Activated CD8-positive, alpha-beta T cell treated with anti-CD3 and anti-CD28 coated beads, Interleukin-2, amount 10 ng/mL, durations not matched to agents 7 days and 5 days (primary cell): ENCODE data around the gene MED22. TPM values are rescaled to one million over a fixed set of nuclear protein-coding genes. Genes with fewer than 3 reads are reported as not detected.

Experiments
- ATAC-seq: fragments of 150-1000 bp; cut with Tn5 transposase; one replicate; pipeline ENCODE4 v1.10.0; 2021; ENCODE audit warnings: moderate library complexity
- CTCF ChIA-PET: fragments of 350-600 bp; sonication (Branson Sonifier 250); formaldehyde crosslinking; loops from one replicate; lab custom pipeline; 2021; ENCODE audit warnings: antibody characterized with exemption; lab: Charles Lee
- POLR2A ChIA-PET: fragments of 350-600 bp; sonication (Branson Sonifier 250); formaldehyde crosslinking; loops from one replicate; lab custom pipeline; 2021; ENCODE audit warnings: antibody characterized with exemption; lab: Charles Lee
- DNase-seq: peaks from one replicate; pipeline ENCODE4 v3.0.0-alpha.2; 2020
- H3K27ac Mint-ChIP-seq: one replicate; pipeline ENCODE4 v1.8.0; 2021; ENCODE audit warnings: mild to moderate bottlenecking, mixed read lengths
- H3K27me3 Mint-ChIP-seq: one replicate; pipeline ENCODE4 v1.8.0; 2021; ENCODE audit warnings: low read depth, mixed read lengths
- H3K36me3 Mint-ChIP-seq: one replicate; pipeline ENCODE4 v1.8.0; 2021; ENCODE audit warnings: low read depth, mixed read lengths
- H3K4me1 Mint-ChIP-seq: one replicate; pipeline ENCODE4 v1.8.0; 2021; ENCODE audit warnings: low read depth, mixed read lengths
- H3K4me3 Mint-ChIP-seq: one replicate; pipeline ENCODE4 v1.8.0; 2021; ENCODE audit warnings: mild to moderate bottlenecking, mixed read lengths
- H3K9me3 Mint-ChIP-seq: one replicate; pipeline ENCODE4 v1.8.0; 2022; ENCODE audit warnings: mixed read lengths; ENCODE audit not compliant: insufficient read depth
- total RNA-seq, 2 experiments: library from RNA; stranded (reverse); gene quantifications; one replicate each; pipeline ENCODE4 v1.2.3, GENCODE V29; 2021

Gene MED22
- total RNA-seq, 2 experiments from 2014 or later, result 29.1 to 29.6 TPM

DNA sequence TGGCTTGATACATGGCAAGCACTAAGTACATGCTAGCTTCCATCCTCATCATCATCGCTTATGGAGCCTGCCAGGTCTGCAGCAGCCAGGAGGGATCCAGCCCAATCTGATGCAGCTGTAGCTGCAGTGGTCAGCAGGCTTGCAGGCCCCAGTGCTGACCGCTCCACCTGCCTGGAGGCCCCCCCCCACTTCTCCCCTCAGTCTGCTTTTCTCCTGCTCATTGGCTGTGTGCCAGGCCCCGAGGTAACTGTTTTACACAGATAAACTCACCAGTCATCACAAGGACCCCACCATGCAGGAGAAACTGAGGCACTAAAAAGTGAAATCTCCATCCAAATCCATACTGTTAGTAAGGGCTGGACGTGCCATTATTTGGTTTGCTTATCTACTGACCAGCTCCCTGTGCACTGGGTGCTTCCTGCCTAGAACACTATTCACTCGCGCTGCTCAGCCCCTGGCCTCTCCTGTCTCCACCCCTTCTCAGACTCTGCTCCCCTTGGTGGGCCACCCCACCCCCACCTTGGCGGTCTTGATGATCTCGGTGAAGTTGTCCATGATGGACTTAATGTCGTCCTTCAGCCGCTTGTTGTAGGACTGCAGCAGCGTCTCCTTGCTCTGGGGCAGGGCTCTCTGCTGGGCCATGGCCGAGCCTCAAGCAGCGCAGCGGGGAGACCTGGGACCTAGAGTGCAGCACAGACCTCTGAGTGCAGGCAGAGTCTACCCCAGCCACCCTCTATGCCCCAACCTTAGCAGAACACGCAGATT, 1.7 kb downstream of the MED22 start:
- POLR2A ChIA-PET, result interaction anchor here (0.5 to 9.1 kb wide), 5 partner anchors 10 to 27 kb away, joined by 3 to 192 read pairs (median 5); partner anchors contain the start of genes STKLD1, SURF1, SURF2 and SURF4
- H3K27me3 Mint-ChIP-seq, result no peaks in the 10 kb centered on the region
- peaks cover 61% of the 10 kb centered on the region for H3K36me3 Mint-ChIP-seq
- H3K9me3 Mint-ChIP-seq, result no peaks in the 10 kb centered on the region
- H3K4me1 Mint-ChIP-seq, result peaks cover 56% of the 10 kb centered on the region
- H3K27ac Mint-ChIP-seq, result peak overlapping the region; percentile 91
- H3K4me3 Mint-ChIP-seq, result peak overlapping the region; percentile 99
- ATAC-seq (no peak), DNase-seq (no peak)
- CTCF ChIA-PET, result interaction anchor here (1.1 to 1.5 kb wide), 2 partner anchors 9 to 59 kb away, joined by 3 read pairs; no protein-coding TSS in a partner anchor

GRCh38 chr9:133345596-133345995, 2.3 kb downstream of the MED22 start:
- H3K27me3 Mint-ChIP-seq, result no peaks in the 10 kb centered on the region
- POLR2A ChIA-PET, result interaction anchor here (2.2 to 9.1 kb wide), 2 partner anchors 20 to 28 kb away, joined by 5 to 192 read pairs; partner anchors contain the start of genes STKLD1 and SURF4
- DNase-seq (no peak), ATAC-seq (no peak)
- no peak overlapping the region for H3K4me3 Mint-ChIP-seq
- peaks cover 63% of the 10 kb centered on the region for H3K36me3 Mint-ChIP-seq
- H3K27ac Mint-ChIP-seq, result no peak overlapping the region
- no peaks in the 10 kb centered on the region for H3K9me3 Mint-ChIP-seq
- CTCF ChIA-PET, result interaction anchor here (1.5 kb wide), 1 partner anchor 59 kb away, joined by 3 read pairs; no protein-coding TSS in a partner anchor
- peaks cover 58% of the 10 kb centered on the region for H3K4me1 Mint-ChIP-seq

- H3K9me3 Mint-ChIP-seq, result no peaks in the 10 kb centered on the region
- DNase-seq, result no peak
- peaks cover 63% of the 10 kb centered on the region for H3K36me3 Mint-ChIP-seq
- no peaks in the 10 kb centered on the region for H3K27me3 Mint-ChIP-seq
- no peak overlapping the region for H3K4me3 Mint-ChIP-seq
- peaks cover 58% of the 10 kb centered on the region for H3K4me1 Mint-ChIP-seq
- ATAC-seq, result no peak
- ChIA-PET CTCF (interaction anchor here (3.9 kb wide), 1 partner anchor 27 kb away, joined by 21 read pairs; no protein-coding TSS in a partner anchor), POLR2A (interaction anchor here (1.7 to 9.1 kb wide), 3 partner anchors 11 to 29 kb away, joined by 5 to 192 read pairs (median 5); partner anchors contain the start of genes STKLD1 and SURF4)
- no peak overlapping the region for H3K27ac Mint-ChIP-seq
These were observed 3.0 kb downstream of the MED22 start for GRCh38 chr9:133344979-133345378.

DNA sequence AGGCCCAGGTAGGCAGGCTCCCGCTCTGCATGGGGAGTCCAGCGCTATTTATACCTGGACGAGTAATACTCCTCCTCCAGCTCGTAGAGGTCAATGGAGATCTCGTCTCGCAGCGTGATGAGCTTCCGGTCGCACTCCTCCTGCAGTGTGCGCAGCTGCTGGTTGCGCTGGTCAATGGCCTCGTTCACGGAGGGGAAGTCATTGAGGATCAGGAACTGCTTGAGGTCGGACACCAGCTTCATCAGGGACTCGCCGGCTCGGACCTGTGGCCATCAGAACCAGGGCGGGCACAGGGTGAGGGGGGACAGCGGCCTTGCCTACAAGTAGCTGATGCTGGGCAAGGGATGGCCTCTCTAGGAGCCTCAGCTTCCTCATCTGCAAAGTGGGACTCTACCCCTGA, 3.9 kb downstream of the MED22 start:
- CTCF ChIA-PET, result interaction anchor here (3.9 kb wide), 1 partner anchor 27 kb away, joined by 21 read pairs; no protein-coding TSS in a partner anchor

DNA sequence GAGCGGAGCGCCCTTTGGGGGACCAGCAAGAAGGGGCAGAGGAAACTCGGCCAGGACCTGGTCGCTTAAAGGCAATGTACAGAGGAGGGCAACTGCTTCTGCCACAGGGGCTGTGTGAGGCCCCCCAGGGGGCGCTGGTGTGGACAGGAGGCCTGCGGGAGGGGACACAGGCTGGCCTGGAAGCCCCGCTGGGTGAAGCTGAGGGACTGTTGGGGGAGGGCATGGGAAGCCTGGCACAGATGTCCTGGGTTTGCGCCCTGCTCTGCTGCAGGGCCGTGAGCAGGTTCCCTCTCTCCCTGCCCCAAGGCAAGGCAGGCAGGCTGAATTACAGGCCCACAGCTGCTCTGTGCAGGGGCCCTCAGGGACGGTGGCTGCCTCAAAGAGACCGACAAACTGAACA, 5.4 kb downstream of the MED22 start:
- DNase-seq, result no peak
- Mint-ChIP-seq H3K9me3 (no peaks in the 10 kb centered on the region), H3K4me3 (no peak overlapping the region), H3K4me1 (peaks cover 55% of the 10 kb centered on the region), H3K27ac (no peak overlapping the region), H3K36me3 (peaks cover 66% of the 10 kb centered on the region), H3K27me3 (no peaks in the 10 kb centered on the region)
- ChIA-PET CTCF (interaction anchor here (3.9 kb wide), 1 partner anchor 29 kb away, joined by 21 read pairs; no protein-coding TSS in a partner anchor), POLR2A (interaction anchor here (0.9 kb wide), 2 partner anchors 9 to 28 kb away, joined by 4 read pairs; no protein-coding TSS in a partner anchor)
- ATAC-seq, result no peak

More for the DNA sequence above, 3.9 kb downstream of the MED22 start:
- no peak overlapping the region for H3K27ac Mint-ChIP-seq
- no peak for ATAC-seq
- H3K27me3 Mint-ChIP-seq, result no peaks in the 10 kb centered on the region
- peaks cover 58% of the 10 kb centered on the region for H3K4me1 Mint-ChIP-seq
- POLR2A ChIA-PET, result interaction anchor here (0.6 to 9.1 kb wide), 5 partner anchors 9 to 130 kb away, joined by 3 to 192 read pairs (median 3); partner anchors contain the start of genes STKLD1 and SURF4
- H3K36me3 Mint-ChIP-seq, result peaks cover 63% of the 10 kb centered on the region
- DNase-seq, result no peak
- no peaks in the 10 kb centered on the region for H3K9me3 Mint-ChIP-seq
- no peak overlapping the region for H3K4me3 Mint-ChIP-seq

GRCh38 chr9:133342069-133342406, 5.9 kb downstream of the MED22 start:
- Mint-ChIP-seq H3K27me3 (no peaks in the 10 kb centered on the region), H3K27ac (peak overlapping the region; percentile 78), H3K4me3 (no peak overlapping the region), H3K36me3 (peaks cover 65% of the 10 kb centered on the region), H3K4me1 (peaks cover 53% of the 10 kb centered on the region), H3K9me3 (no peaks in the 10 kb centered on the region)
- CTCF ChIA-PET, result interaction anchor here (0.7 to 3.9 kb wide), 2 partner anchors 20 to 29 kb away, joined by 3 to 21 read pairs; no protein-coding TSS in a partner anchor
- DNase-seq, result no peak
- ATAC-seq, result no peak
- POLR2A ChIA-PET, result interaction anchor here (0.9 kb wide), 1 partner anchor 29 kb away, joined by 4 read pairs; no protein-coding TSS in a partner anchor

DNA sequence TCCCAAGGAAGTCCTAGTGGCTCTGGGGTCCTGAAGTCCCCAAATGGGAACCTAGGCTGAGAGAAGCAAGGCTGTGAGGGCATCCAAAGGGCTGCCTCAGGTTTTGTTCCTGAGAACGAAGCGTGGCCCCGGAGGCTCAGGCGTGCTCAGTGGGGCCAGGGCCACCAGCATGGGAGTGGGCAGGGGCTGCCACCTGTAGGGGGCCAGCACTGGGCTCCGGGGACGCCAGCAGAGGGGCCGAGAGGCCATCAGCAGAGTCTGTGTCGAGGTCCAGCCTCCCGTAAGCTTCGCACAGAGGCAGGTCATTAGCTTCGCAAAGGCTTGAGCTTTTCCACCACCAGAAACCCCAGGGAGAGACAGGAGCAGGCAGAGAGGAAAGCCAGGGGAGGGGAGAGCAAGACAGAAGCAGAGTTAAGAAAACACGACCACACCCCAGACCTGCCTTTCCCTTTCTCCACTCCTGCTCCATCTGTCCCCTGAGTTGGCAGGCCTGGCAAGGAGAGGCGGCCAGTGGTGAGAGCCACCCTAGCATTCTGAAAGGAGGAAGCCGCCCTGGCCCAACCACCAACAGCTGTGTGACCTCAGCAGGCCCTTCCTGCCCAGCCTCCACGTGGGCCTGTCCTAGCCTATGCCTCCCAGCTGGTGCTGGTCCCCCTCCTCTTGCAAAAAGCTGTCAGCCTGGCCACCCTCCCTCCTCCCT, 6.4 kb downstream of the MED22 start:
- peaks cover 53% of the 10 kb centered on the region for H3K4me1 Mint-ChIP-seq
- peaks cover 61% of the 10 kb centered on the region for H3K36me3 Mint-ChIP-seq
- no peak overlapping the region for H3K4me3 Mint-ChIP-seq
- CTCF ChIA-PET, result interaction anchor here (0.7 to 3.9 kb wide), 4 partner anchors 9 to 30 kb away, joined by 3 to 21 read pairs (median 4); no protein-coding TSS in a partner anchor
- H3K9me3 Mint-ChIP-seq, result no peaks in the 10 kb centered on the region
- no peak for DNase-seq
- H3K27ac Mint-ChIP-seq, result peak overlapping the region; percentile 78
- ATAC-seq, result no peak
- no peaks in the 10 kb centered on the region for H3K27me3 Mint-ChIP-seq
- POLR2A ChIA-PET, result interaction anchor here (0.9 kb wide), 1 partner anchor 29 kb away, joined by 4 read pairs; no protein-coding TSS in a partner anchor

DNA sequence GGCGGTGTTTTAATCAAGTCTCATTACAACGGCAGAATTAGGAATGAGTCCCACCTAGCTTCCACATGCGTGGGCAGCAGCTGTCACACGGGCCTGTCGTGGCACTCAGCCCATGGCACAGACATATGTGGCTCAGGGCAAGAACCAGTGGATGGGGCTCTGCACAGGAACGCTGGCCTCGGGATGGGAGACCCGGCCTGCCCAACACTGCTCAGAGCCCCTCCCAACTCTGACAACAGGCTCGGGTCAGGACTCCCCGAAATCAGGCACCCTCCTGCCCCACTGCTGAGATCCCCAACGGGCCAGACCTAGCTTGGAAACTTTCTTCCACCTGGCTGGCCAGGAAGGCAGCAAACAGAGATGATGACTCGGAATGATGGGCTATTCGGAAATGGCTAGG, 7.0 kb downstream of the MED22 start:
- ATAC-seq, result no peak

DNA sequence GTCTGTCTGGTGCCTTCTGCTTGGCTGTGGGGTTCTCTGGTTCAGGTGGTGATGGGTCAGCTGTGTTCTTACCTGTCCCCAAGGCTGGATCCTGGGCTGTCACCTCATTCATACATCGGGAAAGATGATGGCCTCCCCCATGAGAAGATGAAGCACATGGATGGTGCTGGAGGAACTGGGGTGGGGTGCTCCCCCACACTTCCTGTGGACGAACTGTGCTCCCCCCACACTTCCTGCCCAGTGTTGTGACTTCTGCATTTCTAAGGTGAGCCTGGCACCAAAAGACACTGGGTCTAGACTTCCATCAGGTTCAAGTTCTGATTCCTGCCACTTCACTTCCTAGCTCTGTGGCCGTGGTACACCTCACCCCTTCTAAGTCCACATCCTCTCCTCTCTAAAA, 7.7 kb downstream of the MED22 start:
- Mint-ChIP-seq H3K9me3 (no peaks in the 10 kb centered on the region), H3K4me1 (peaks cover 56% of the 10 kb centered on the region), H3K4me3 (peak overlapping the region; percentile 31), H3K36me3 (peaks cover 64% of the 10 kb centered on the region), H3K27ac (peak overlapping the region; percentile 90), H3K27me3 (no peaks in the 10 kb centered on the region)
- DNase-seq (peak; percentile 42), ATAC-seq (no peak)
- ChIA-PET CTCF (interaction anchor here (0.9 to 2.3 kb wide), 12 partner anchors 8 to 318 kb away, joined by 3 to 9 read pairs (median 4); partner anchors contain the start of genes MED22, RPL7A, SURF1 and SURF2), POLR2A (interaction anchor here (1.1 to 2.0 kb wide), 5 partner anchors 9 to 32 kb away, joined by 3 to 16 read pairs (median 6); partner anchors contain the start of genes MED22, RPL7A, SURF1 and SURF2)

More for the DNA sequence above, 7.0 kb downstream of the MED22 start:
- Mint-ChIP-seq H3K9me3 (no peaks in the 10 kb centered on the region), H3K27ac (peak overlapping the region; percentile 90), H3K36me3 (peaks cover 61% of the 10 kb centered on the region), H3K4me3 (peak overlapping the region; percentile 31), H3K27me3 (no peaks in the 10 kb centered on the region), H3K4me1 (peaks cover 53% of the 10 kb centered on the region)
- DNase-seq, result no peak
- ChIA-PET CTCF (interaction anchor here (1.0 to 3.9 kb wide), 6 partner anchors 10 to 31 kb away, joined by 3 to 21 read pairs (median 6); partner anchors contain the start of genes SURF1 and SURF2), POLR2A (interaction anchor here (1.6 kb wide), 1 partner anchor 30 kb away, joined by 6 read pairs; no protein-coding TSS in a partner anchor)

DNA sequence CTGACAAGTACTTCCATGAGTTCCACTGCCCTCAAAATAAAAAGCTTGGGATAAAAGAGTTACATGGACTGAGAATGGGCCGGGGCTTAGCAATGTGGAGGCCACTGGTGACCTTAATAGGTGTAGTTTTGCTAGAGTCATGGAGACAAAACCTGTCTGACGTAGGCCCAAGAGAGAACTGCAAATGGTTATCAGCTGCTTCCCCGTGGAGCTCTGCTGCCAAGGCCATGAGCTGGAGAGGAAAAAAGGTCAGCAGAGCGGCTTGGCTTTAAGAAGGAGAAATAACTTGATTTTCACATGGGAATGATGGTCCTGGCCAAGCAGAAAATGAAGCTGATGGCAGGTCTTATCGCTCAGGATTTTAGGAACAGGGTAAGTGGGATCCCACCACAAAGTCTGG, 8.3 kb downstream of the MED22 start:
- H3K4me3 Mint-ChIP-seq, result no peak overlapping the region
- CTCF ChIA-PET, result interaction anchor here (0.9 to 2.3 kb wide), 9 partner anchors 9 to 318 kb away, joined by 3 to 9 read pairs (median 4); partner anchors contain the start of genes MED22, RPL7A, SURF1 and SURF2
- no peaks in the 10 kb centered on the region for H3K9me3 Mint-ChIP-seq
- H3K27ac Mint-ChIP-seq, result peak overlapping the region; percentile 90
- peaks cover 67% of the 10 kb centered on the region for H3K36me3 Mint-ChIP-seq
- peaks cover 59% of the 10 kb centered on the region for H3K4me1 Mint-ChIP-seq
- DNase-seq (no peak), ATAC-seq (no peak)
- no peaks in the 10 kb centered on the region for H3K27me3 Mint-ChIP-seq
- POLR2A ChIA-PET, result interaction anchor here (1.1 to 2.0 kb wide), 5 partner anchors 10 to 32 kb away, joined by 3 to 16 read pairs (median 6); partner anchors contain the start of genes MED22, RPL7A, SURF1 and SURF2
